ENCODE results near the gene ACBD7.

The ACBD7 gene

DNA sequence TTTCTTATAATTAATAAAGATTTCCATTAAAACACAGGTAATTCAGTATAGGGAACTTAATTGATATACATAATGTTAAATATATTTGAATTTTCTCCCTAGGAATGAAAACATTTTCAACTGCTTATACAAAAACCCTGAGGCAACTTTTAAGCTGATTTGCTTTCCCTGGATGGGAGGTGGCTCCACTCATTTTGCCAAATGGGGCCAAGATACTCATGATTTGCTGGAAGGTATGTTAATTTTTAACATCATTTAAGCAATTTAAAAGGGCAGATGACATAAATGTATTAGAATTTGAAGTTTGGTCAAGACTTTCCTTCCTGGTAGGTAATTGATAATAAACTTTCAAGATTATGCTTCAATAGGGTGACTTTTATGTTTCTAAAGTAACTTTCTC, 39.0 kb downstream of the ACBD7 start:
- DNase-seq (ENCODE audit: low spot score): no peak
- TF ChIP-seq CTCF (IDR thresholded peaks at IDR 0.05): no peak
- H3K27ac ChIP-seq: no peak overlapping the region
- no peak overlapping the region for H3K4me3 ChIP-seq

GRCh38 chr10:15046626-15047025, 42.0 kb downstream of the ACBD7 start:
- TF ChIP-seq CTCF (IDR thresholded peaks at IDR 0.05): no peak
- peak; percentile 77 for DNase-seq (ENCODE audit: low spot score)
- Histone ChIP-seq H3K4me3 (peak overlapping the region; percentile 37), H3K27ac (peak overlapping the region; percentile 67 to 76)

DNA sequence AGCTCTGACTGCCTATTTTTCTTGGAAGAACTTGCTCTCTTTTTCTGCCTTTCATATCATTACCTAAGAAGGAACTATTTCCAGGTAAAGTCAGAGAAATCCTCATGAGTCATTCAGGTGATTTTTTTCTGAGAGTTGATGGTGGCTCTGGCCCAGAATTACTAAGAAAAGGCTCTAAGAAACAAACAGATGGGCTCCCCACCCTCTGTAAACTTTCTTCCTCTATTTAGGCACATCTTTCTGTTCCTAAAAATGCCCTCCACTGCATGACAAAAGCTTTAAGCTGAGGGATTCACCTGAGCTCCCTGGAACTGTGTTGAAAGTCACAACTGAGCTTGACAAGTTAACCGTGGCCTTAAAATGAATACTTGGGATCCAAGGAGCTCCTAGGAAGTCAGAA, 43.2 kb downstream of the ACBD7 start:
- no peak for DNase-seq (ENCODE audit: low spot score)
- no peak overlapping the region for H3K4me3 ChIP-seq
- TF ChIP-seq CTCF (IDR thresholded peaks at IDR 0.05): no peak
- peak overlapping the region in 1 of 2 donors; percentile 48 for H3K27ac ChIP-seq

DNA sequence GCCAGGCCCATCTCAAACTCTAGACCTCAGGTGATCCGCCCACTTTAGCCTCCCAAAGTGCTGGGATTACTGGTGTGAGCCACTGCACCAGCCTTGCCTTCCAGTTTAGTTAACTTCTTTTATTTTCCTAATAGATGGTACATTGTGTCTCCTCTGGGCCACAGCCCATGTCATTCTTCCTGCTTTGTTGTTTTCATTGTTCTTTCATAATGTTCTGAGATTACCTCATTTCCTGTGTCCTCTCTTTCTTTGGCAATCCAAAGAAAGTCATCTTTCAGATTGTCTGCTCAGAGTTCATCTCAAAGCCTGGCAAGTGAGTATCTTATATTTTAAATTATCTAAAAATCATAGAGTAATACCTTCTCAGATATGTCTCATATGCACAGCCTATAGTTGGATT, 44.9 kb downstream of the ACBD7 start, which contains the start of gene OLAH:
OLAH (plus strand) TSS at position 270 of the 400 bp plus-strand sequence. CDS start 3,346 bp downstream, outside the sequence.
- no peak for DNase-seq (ENCODE audit: low spot score)
- Histone ChIP-seq H3K4me3 (no peak within 1 kb of the TSS), H3K27ac (no peak within 1 kb of the TSS)
- no peak for TF ChIP-seq CTCF (IDR thresholded peaks at IDR 0.05)

DNA sequence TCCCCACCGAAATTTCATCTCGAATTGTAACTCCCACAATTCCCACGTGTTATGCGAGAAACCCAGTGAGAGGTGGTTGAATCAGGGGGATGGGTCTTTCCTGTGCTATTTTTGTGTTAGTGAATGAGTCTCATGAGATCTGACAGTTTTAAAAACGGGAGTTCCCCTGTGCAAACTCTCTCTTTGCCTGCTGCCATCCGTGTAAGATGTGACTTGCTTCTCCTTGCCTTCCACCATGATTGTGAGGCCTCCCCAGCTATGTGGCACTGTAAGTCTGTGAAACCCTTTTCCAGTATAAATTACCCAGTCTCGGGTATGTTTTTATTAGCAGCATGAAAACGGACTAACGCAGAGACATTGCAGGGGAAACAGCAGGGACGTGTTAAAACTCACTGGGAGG, 50.2 kb downstream of the ACBD7 start:
- no peak overlapping the region for H3K4me3 ChIP-seq
- no peak for TF ChIP-seq CTCF (IDR thresholded peaks at IDR 0.05)
- DNase-seq (ENCODE audit: low spot score): no peak
- H3K27ac ChIP-seq: no peak overlapping the region

- TF ChIP-seq CTCF (IDR thresholded peaks at IDR 0.05): no peak
- H3K27ac ChIP-seq: no peak overlapping the region
- DNase-seq (ENCODE audit: low spot score): no peak
- H3K4me3 ChIP-seq: no peak overlapping the region
Observed at GRCh38 chr10:15037691-15038090, 50.9 kb downstream of the ACBD7 start.

- no peak overlapping the region for H3K4me3 ChIP-seq
- no peak for DNase-seq (ENCODE audit: low spot score)
- no peak for TF ChIP-seq CTCF (IDR thresholded peaks at IDR 0.05)
- H3K27ac ChIP-seq: no peak overlapping the region
Observed at GRCh38 chr10:15035385-15036301, 52.9 kb downstream of the ACBD7 start.
